ENCODE measurements around the gene PEX13.
A peak's percentile ranks its signal among the peaks of the same experiment; 100 is the strongest.
"Not testable (repeated sequence)": the region's sequence is repeated elsewhere in the genome, so short reads cannot be mapped to it uniquely, and the experiment has no call there.

Gene PEX13, protein sequence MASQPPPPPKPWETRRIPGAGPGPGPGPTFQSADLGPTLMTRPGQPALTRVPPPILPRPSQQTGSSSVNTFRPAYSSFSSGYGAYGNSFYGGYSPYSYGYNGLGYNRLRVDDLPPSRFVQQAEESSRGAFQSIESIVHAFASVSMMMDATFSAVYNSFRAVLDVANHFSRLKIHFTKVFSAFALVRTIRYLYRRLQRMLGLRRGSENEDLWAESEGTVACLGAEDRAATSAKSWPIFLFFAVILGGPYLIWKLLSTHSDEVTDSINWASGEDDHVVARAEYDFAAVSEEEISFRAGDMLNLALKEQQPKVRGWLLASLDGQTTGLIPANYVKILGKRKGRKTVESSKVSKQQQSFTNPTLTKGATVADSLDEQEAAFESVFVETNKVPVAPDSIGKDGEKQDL
- 24.2 reads per million, percentile 51 among the genes with 10 or more reads in this experiment for total RNA-seq

GRCh38 chr2:61017556-61018317 lies at the start of gene PEX13, which contains the start of gene PUS10:
Gene PEX13 (plus strand): TSS chr2:61017720. CDS start chr2:61017760, 40 bp downstream.
Gene PUS10 (minus strand): TSS chr2:61018255. CDS start chr2:61011890, 6,365 bp downstream.
- peak; percentile 49 for DNase-seq

DNA sequence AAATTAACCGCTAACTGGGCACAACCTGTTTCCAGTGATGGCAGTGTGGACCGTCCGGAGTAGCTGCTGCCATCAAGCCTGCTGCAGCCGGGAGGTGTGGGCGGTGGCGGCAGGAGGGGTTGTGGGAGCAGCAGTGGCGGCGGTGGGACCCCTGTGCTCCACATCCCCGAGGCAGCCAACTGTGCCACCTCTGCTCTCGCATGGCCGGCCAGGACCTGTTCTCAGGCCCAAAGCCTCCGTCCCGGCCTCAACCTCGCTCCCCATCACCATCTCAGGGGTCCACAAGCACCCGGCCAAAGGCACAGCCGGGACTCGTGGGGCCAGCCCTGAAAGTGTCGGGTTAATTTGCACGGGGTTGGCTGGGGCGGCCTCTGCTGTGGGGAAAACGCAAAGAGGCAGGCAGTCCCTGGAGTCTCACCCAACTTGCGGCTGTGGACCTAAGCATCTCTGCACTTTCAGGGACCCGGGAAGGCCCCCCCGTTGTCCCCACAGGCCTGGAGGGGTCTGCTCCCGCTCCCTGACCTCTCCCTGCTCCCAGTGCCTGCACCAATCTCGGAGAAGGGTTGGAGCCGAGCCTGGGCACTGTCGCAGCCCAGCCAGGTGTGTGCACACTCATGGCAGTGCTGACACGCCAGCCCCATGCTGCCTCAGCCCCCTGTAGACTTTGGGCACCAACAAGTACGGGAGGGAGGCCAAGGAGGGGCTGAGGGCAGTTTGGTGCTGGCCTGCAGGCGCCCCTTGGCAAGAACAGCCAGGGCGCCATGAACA lies 44.4 kb upstream of the PEX13 start:
- no peak for DNase-seq

- no peak for DNase-seq
Observed at GRCh38 chr2:60973705-60974104, 43.8 kb upstream of the PEX13 start.

- DNase-seq = no peak
Observed at GRCh38 chr2:60974652-60975051, 42.9 kb upstream of the PEX13 start.

DNA sequence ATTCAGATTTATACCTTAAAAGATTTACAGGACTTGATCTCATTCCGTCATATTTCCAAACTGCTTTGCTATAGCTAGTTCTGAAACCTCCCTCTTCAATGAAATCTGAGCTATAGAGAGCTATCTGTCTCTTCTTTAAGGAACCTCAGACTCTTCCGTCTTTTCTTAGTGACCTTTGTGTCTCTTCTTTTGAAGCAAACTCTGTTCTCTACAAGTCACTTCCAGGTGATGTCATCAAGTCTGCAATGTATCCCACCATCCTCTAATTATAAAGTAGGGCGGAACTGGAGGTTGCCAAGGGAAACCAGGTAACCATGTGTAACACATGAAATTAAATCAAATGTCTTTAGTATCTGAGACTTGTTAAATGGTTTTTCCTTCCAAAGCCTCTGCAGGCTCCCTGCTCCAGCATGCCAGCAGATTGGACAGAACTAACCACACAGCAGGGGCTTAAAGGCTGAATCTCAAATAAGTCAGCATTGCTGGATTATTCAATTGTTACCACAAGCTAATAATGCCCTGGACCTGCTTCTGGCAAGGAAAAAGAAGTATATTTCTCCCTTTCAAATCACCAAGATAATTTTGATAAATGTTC lies 41.2 kb upstream of the PEX13 start:
- DNase-seq = no peak

DNA sequence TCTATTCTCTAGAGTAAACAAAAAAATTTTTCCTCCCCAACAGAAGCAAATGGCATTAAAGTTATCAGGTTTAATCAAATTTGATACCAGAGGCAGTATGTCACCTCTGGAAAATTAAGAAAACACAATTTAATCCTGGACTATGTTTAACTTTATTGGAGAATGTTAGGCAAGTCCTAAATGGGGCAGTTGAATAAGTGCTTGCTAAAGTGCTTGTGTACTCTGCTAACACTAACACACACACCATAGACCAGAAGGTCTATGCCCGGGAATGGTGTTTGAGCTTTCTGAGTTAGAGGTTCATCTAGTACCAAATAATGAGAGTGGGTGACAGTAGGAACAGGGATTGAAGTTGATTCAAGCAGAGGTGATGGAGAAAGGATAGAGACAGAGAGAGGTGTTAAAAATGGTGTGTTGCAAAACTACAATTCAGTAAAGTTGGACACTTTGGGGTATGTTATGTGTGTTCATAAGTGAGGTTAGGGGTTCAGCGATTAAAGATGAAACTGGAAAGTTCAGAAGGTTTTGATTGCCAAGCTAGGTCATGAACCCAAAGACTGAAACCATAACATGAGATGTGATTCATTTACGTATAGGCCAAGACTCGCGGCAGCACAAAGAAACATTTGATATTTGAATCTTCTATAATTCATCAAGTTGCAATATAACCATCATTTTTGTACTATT lies 40.5 kb upstream of the PEX13 start:
- no peak for DNase-seq

GRCh38 chr2:60977562-60977895 lies 40.0 kb upstream of the PEX13 start:
- DNase-seq = no peak

DNA sequence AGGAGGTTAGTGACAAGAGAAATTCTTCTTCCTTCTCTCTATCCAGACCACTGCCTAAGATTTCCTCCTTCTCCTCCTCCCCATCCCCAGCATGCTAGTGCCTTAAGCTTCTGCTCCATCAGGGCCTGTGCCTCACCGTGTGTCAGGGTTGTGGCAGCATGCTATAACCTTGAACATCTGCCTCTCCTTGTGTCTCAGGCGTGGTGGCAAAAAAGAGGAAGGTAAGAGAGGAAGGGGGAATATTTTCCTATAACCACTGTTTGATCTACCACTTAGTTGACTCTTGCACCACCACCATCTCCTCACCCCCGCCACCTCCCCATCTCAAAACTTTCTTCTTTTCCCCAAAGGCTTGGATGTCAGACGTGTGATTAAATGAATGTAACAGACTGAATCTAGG lies 38.3 kb upstream of the PEX13 start:
- no peak for DNase-seq

GRCh38 chr2:60980071-60980815 lies 37.3 kb upstream of the PEX13 start:
- no peak for DNase-seq

DNA sequence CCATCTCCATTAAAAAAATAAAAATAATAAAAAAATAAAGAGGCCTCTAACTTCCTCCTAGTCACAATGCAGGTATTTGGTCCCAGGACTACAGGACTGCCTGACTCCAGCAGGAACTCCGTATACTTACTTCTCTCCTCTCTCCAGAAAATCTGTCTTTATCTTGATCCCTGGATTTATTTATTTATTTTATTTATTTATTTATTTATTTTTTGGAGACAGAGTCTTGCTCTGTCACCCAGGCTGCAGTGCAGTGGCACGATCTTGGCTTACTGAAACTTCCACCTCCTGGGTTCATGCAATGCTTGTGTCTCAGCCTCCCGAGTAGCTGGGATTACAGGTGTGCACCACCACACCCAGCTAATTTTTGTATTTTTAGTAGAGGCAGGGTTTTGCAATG lies 35.5 kb upstream of the PEX13 start:
- DNase-seq = not testable (repeated sequence)

- no peak for DNase-seq
Observed at GRCh38 chr2:60984720-60985119, 32.8 kb upstream of the PEX13 start.

- no peak for DNase-seq
Observed at GRCh38 chr2:60987041-60987440, 30.5 kb upstream of the PEX13 start.

- DNase-seq = not testable (repeated sequence)
Observed at GRCh38 chr2:60987656-60988055, 29.9 kb upstream of the PEX13 start.

- no peak for DNase-seq
Observed at GRCh38 chr2:60989259-60989658, 28.3 kb upstream of the PEX13 start.

- DNase-seq = no peak
Observed at GRCh38 chr2:60991644-60992043, 25.9 kb upstream of the PEX13 start.

DNA sequence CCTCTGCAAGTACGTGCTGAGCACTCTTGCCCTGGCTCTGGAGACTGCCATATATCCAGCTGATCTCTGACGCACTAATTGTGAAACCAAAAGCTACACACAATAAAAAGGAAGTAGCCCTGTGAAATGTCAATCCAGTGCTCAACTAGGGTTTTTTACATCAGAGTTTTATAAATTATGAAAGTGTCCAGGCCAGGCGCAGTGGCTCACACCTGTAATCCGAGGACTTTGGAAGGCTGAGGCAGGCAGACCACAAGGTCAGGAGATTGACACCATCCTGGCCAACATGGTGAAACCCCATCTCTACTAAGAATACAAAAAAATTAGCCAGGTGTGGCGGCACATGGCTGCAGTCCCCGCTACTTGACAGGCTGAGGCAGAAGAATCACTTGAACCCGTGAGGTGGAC lies 24.5 kb upstream of the PEX13 start:
- DNase-seq = no peak

GRCh38 chr2:60994131-60994530 lies 23.4 kb upstream of the PEX13 start:
- DNase-seq = no peak

- no peak for DNase-seq
Observed at GRCh38 chr2:60998628-60999545, 18.6 kb upstream of the PEX13 start.

DNA sequence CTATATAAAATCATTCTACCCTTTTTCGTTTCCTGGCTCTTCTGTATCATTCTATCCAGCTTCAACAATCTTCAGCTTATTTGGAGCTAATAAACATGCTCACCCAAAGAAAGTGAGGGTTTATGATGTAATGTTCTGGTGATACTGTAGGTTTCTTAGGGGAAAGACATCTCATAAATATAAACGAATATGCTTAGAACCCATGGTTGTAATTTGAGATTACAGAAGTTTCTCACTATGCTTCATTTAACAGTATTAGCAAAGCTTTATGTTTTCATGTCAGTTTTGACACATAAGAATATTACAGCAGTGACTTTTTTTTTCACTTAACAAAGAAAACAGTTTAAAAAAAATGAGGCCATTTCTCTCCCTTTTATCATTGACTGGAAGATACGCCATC lies 11.8 kb upstream of the PEX13 start:
- no peak for DNase-seq

DNA sequence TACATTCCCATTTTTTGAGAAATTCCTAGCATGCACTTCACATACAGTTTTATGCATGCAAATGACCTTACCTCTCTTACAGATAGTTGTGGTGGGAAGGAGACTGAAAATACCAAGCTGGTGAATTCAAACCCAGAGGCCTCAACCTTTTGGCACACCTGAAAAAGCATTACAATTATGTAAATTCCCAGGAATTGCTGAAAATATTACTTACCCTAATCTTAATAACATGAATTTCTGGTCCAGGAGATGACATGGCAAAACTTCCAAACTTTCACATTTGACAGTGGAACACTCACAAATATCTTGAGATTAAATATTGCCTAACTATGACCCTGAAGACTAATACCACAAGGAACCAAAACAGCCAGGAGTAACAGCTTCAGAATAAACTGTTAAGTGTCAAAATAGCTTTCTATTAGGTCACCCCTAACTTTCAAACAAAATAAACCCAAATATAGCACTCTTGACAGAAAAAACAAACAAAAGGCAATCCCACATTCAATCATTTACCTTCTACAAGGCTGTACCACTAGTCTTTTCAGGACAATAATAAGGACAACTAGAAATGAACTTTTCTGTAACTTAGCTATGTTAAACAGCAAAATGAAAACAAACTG lies 10.9 kb upstream of the PEX13 start:
- DNase-seq = no peak
